ENCODE data around the gene ZNF532. TPM values are rescaled to one million over a fixed set of nuclear protein-coding genes. Genes with fewer than 3 reads are reported as not detected.
A peak's percentile ranks its signal among the peaks of the same experiment; 100 is the strongest.
"Not testable (repeated sequence)": the region's sequence is repeated elsewhere in the genome, so short reads cannot be mapped to it uniquely, and the experiment has no call there.

ZNF532 gene
- total RNA-seq, 4 donors from 2014 or later, result 48.3 to 128 (median 96.2) TPM

DNA sequence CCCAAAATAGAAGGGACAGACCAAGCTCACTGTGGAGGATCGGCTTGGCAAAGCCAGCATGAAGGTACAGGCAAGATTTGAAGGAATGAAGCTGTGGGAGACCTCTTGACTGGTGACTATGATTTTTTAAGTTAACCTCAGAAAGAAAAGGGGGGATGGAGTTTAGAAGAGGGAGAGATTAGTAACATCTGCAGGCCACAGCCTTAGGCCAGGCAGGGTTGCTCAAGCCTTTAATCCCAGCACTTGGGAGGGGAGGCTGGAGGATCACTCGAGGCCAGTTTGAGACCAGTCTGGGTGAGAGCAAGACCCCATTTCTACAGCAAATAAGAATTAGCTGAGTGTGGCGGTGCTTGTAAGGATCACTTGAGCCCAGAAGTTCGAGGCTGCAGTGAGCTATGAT is 46.6 kb downstream of the ZNF532 start:
- Histone ChIP-seq H3K27ac (peak overlapping the region; percentile 12 to 71 (median 36)), H3K36me3 (peaks cover 0 to 4% of the 10 kb centered on the region in 2 donors), H3K27me3 (no peaks in the 10 kb centered on the region), H3K9me3 (no peaks in the 10 kb centered on the region), H3K4me1 (peaks cover 3 to 52% (median 6%) of the 10 kb centered on the region in 3 donors), H3K4me3 (peak overlapping the region in 1 of 2 donors; percentile 24)
- 56 to 57% methylated on average over 1 to 4 of the region's 4 CpGs for WGBS, 2 donors (ENCODE audit: low coverage in 1 of 2)
- TF ChIP-seq, protein P1, sequence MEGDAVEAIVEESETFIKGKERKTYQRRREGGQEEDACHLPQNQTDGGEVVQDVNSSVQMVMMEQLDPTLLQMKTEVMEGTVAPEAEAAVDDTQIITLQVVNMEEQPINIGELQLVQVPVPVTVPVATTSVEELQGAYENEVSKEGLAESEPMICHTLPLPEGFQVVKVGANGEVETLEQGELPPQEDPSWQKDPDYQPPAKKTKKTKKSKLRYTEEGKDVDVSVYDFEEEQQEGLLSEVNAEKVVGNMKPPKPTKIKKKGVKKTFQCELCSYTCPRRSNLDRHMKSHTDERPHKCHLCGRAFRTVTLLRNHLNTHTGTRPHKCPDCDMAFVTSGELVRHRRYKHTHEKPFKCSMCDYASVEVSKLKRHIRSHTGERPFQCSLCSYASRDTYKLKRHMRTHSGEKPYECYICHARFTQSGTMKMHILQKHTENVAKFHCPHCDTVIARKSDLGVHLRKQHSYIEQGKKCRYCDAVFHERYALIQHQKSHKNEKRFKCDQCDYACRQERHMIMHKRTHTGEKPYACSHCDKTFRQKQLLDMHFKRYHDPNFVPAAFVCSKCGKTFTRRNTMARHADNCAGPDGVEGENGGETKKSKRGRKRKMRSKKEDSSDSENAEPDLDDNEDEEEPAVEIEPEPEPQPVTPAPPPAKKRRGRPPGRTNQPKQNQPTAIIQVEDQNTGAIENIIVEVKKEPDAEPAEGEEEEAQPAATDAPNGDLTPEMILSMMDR (IDR thresholded peaks at IDR 0.05), result no peak
- TF ChIP-seq POLR2AphosphoS5 (IDR thresholded peaks at IDR 0.05), result no peak
- no peak for TF ChIP-seq POLR2A (IDR thresholded peaks at IDR 0.05)
- TF ChIP-seq EP300 (IDR thresholded peaks at IDR 0.05), result no peak
- ATAC-seq, result peak; percentile 26

GRCh38 chr18:58911766-58912165 is 47.1 kb downstream of the ZNF532 start:
- H3K36me3 ChIP-seq, result peaks cover 0 to 6% of the 10 kb centered on the region in 2 donors
- no peaks in the 10 kb centered on the region for H3K27me3 ChIP-seq
- H3K4me1 ChIP-seq, result peaks cover 3 to 52% (median 6%) of the 10 kb centered on the region in 3 donors
- 10 to 28% methylated on average over 5 to 7 of the region's 8 CpGs for WGBS, 2 donors (ENCODE audit: low coverage in 1 of 2)
- no peak for TF ChIP-seq EP300 (IDR thresholded peaks at IDR 0.05)
- TF ChIP-seq, protein P1 (IDR thresholded peaks at IDR 0.05), result no peak
- no peak for TF ChIP-seq POLR2A (IDR thresholded peaks at IDR 0.05)
- no peak for TF ChIP-seq POLR2AphosphoS5 (IDR thresholded peaks at IDR 0.05)
- H3K9me3 ChIP-seq, result no peaks in the 10 kb centered on the region
- H3K4me3 ChIP-seq, result peak overlapping the region in 1 of 2 donors; percentile 24
- peak overlapping the region; percentile 12 to 71 (median 36) for H3K27ac ChIP-seq
- ATAC-seq, result peak; percentile 46

- TF ChIP-seq, protein P1 (IDR thresholded peaks at IDR 0.05), result no peak
- TF ChIP-seq EP300 (IDR thresholded peaks at IDR 0.05) (no peak), POLR2AphosphoS5 (IDR thresholded peaks at IDR 0.05) (no peak), POLR2A (IDR thresholded peaks at IDR 0.05) (no peak)
- Histone ChIP-seq H3K27ac (peak overlapping the region in 2 of 4 donors; percentile 59 to 71), H3K4me3 (no peak overlapping the region), H3K4me1 (peaks cover 3 to 46% (median 6%) of the 10 kb centered on the region in 3 donors), H3K27me3 (no peaks in the 10 kb centered on the region), H3K36me3 (peaks cover 0 to 40% of the 10 kb centered on the region in 2 donors), H3K9me3 (no peaks in the 10 kb centered on the region)
- no peak for ATAC-seq
- WGBS, 2 donors (ENCODE audit: low coverage in 1 of 2), result 89 to 93% methylated on average over 12 to 14 of the region's 14 CpGs
These were observed 50.5 kb downstream of the ZNF532 start for GRCh38 chr18:58915006-58915799.

DNA sequence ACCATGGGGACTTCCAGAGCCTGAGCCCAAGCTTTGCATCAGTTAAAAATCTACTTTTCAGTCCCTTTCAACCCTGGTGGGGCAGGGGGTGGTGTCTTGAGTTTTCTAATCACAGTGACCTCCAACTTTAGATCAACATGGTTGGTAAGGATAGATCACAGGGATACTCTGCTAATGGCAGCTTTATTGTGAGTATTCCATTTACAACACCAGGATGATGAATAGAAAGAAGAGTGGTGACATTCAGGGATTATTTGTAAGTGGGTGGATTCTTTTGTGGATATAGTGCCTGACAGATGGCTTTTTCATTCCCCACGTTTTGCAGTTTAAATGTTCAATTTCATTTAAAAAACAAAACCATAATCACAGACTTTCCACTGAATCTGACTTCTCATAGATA is 51.3 kb downstream of the ZNF532 start:
- no peaks in the 10 kb centered on the region for H3K9me3 ChIP-seq
- peaks cover 0 to 43% of the 10 kb centered on the region in 2 donors for H3K36me3 ChIP-seq
- no peak overlapping the region for H3K27ac ChIP-seq
- WGBS, 2 donors (ENCODE audit: low coverage in 1 of 2), result 57% methylated on average over 1 of the region's 1 CpG; no CpG with 5 or more reads in 1 of the 2 donors
- H3K4me1 ChIP-seq, result peaks cover 3 to 42% (median 5%) of the 10 kb centered on the region in 3 donors
- no peak for ATAC-seq
- H3K27me3 ChIP-seq, result no peaks in the 10 kb centered on the region
- TF ChIP-seq, protein P1 (IDR thresholded peaks at IDR 0.05), result no peak
- no peak for TF ChIP-seq POLR2A (IDR thresholded peaks at IDR 0.05)
- no peak for TF ChIP-seq POLR2AphosphoS5 (IDR thresholded peaks at IDR 0.05)
- TF ChIP-seq EP300 (IDR thresholded peaks at IDR 0.05), result no peak
- H3K4me3 ChIP-seq, result no peak overlapping the region

GRCh38 chr18:58919934-58920333 is 55.3 kb downstream of the ZNF532 start:
- not testable (repeated sequence) for H3K9me3 ChIP-seq, H3K4me3 ChIP-seq, H3K27me3 ChIP-seq, H3K4me1 ChIP-seq, ATAC-seq, H3K27ac ChIP-seq
- 80 to 94% methylated on average over 1 to 5 of the region's 16 CpGs for WGBS, 2 donors (ENCODE audit: low coverage in 1 of 2)
- H3K36me3 ChIP-seq, result peaks cover 0 to 71% of the 10 kb centered on the region in 2 donors
